ENCODE measurements around the gene SLX4.

The SLX4 gene

DNA sequence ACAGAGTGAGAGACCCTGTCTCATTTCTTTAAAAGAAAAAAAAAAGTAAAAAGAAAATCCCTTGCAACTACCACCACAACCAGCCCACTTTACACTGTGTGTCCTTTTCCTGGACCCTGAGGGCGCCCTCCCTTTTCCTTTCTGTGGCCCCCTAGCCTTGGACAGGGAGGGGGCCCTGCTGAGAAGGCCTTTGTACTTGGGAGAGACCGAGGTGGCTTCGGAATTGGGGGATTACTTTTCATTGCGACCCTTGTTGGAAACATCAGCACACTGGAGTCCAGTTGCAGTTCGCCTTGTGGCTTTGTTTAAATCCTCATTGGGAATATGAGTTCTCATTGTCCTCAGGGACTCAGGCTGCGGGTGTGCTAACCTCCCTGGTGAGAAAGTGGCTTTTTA, 33.7 kb upstream of the SLX4 start:
- Histone ChIP-seq H3K27ac (replicated peaks) (no peak overlapping the region), H3K4me3 (replicated peaks; ENCODE audit: insufficient read depth, low read length) (no peak overlapping the region), H3K27me3 (ENCODE audit: insufficient read depth, poor library complexity, severe bottlenecking) (no peaks in the 10 kb centered on the region)
- DNase-seq (ENCODE audit: low read depth in 1 of 2, low spot score in 1 of 2), result no peak
- TF ChIP-seq, protein P1, sequence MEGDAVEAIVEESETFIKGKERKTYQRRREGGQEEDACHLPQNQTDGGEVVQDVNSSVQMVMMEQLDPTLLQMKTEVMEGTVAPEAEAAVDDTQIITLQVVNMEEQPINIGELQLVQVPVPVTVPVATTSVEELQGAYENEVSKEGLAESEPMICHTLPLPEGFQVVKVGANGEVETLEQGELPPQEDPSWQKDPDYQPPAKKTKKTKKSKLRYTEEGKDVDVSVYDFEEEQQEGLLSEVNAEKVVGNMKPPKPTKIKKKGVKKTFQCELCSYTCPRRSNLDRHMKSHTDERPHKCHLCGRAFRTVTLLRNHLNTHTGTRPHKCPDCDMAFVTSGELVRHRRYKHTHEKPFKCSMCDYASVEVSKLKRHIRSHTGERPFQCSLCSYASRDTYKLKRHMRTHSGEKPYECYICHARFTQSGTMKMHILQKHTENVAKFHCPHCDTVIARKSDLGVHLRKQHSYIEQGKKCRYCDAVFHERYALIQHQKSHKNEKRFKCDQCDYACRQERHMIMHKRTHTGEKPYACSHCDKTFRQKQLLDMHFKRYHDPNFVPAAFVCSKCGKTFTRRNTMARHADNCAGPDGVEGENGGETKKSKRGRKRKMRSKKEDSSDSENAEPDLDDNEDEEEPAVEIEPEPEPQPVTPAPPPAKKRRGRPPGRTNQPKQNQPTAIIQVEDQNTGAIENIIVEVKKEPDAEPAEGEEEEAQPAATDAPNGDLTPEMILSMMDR (IDR thresholded peaks at IDR 0.05; ENCODE audit: insufficient read depth, low read length), result no peak
- no peak for TF ChIP-seq POLR2AphosphoS5 (IDR thresholded peaks at IDR 0.05; ENCODE audit: low read depth)
- no peak for TF ChIP-seq SPI1 (IDR thresholded peaks at IDR 0.05; ENCODE audit: borderline replicate concordance, low read depth)
- TF ChIP-seq GABPA (IDR thresholded peaks at IDR 0.05; ENCODE audit: low read depth), result no peak
- TF ChIP-seq, protein P2, sequence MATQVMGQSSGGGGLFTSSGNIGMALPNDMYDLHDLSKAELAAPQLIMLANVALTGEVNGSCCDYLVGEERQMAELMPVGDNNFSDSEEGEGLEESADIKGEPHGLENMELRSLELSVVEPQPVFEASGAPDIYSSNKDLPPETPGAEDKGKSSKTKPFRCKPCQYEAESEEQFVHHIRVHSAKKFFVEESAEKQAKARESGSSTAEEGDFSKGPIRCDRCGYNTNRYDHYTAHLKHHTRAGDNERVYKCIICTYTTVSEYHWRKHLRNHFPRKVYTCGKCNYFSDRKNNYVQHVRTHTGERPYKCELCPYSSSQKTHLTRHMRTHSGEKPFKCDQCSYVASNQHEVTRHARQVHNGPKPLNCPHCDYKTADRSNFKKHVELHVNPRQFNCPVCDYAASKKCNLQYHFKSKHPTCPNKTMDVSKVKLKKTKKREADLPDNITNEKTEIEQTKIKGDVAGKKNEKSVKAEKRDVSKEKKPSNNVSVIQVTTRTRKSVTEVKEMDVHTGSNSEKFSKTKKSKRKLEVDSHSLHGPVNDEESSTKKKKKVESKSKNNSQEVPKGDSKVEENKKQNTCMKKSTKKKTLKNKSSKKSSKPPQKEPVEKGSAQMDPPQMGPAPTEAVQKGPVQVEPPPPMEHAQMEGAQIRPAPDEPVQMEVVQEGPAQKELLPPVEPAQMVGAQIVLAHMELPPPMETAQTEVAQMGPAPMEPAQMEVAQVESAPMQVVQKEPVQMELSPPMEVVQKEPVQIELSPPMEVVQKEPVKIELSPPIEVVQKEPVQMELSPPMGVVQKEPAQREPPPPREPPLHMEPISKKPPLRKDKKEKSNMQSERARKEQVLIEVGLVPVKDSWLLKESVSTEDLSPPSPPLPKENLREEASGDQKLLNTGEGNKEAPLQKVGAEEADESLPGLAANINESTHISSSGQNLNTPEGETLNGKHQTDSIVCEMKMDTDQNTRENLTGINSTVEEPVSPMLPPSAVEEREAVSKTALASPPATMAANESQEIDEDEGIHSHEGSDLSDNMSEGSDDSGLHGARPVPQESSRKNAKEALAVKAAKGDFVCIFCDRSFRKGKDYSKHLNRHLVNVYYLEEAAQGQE (IDR thresholded peaks at IDR 0.05; ENCODE audit: insufficient replicate concordance, low read depth), result no peak

GRCh38 chr16:3643095-3643730, 31.8 kb upstream of the SLX4 start:
- Histone ChIP-seq H3K27me3 (ENCODE audit: insufficient read depth, poor library complexity, severe bottlenecking) (no peaks in the 10 kb centered on the region), H3K4me3 (replicated peaks; ENCODE audit: insufficient read depth, low read length) (no peak overlapping the region), H3K27ac (replicated peaks) (no peak overlapping the region)
- DNase-seq (ENCODE audit: low read depth in 1 of 2, low spot score in 1 of 2), result no peak
- TF ChIP-seq POLR2AphosphoS5 (IDR thresholded peaks at IDR 0.05; ENCODE audit: low read depth), result no peak
- no peak for TF ChIP-seq SPI1 (IDR thresholded peaks at IDR 0.05; ENCODE audit: borderline replicate concordance, low read depth)
- TF ChIP-seq, protein P1 (IDR thresholded peaks at IDR 0.05; ENCODE audit: insufficient read depth, low read length), result no peak
- no peak for TF ChIP-seq GABPA (IDR thresholded peaks at IDR 0.05; ENCODE audit: low read depth)
- TF ChIP-seq, protein P2 (IDR thresholded peaks at IDR 0.05; ENCODE audit: insufficient replicate concordance, low read depth), result no peak

- TF ChIP-seq POLR2AphosphoS5 (IDR thresholded peaks at IDR 0.05; ENCODE audit: low read depth) (no peak), GABPA (IDR thresholded peaks at IDR 0.05; ENCODE audit: low read depth) (no peak), SPI1 (IDR thresholded peaks at IDR 0.05; ENCODE audit: borderline replicate concordance, low read depth) (no peak)
- TF ChIP-seq, protein P1 (IDR thresholded peaks at IDR 0.05; ENCODE audit: insufficient read depth, low read length), result no peak
- TF ChIP-seq, protein P2 (IDR thresholded peaks at IDR 0.05; ENCODE audit: insufficient replicate concordance, low read depth), result no peak
- DNase-seq (ENCODE audit: low read depth in 1 of 2, low spot score in 1 of 2), result no peak
These were observed 31.1 kb upstream of the SLX4 start for GRCh38 chr16:3642397-3643094.

More at GRCh38 chr16:3642397-3643094, 31.1 kb upstream of the SLX4 start:
- Histone ChIP-seq H3K27ac (replicated peaks) (no peak overlapping the region), H3K4me3 (replicated peaks; ENCODE audit: insufficient read depth, low read length) (no peak overlapping the region), H3K27me3 (ENCODE audit: insufficient read depth, poor library complexity, severe bottlenecking) (no peaks in the 10 kb centered on the region)

Measured in HL-60 (cell line).